Upper lobe of left lung (tissue), 4 donors: ENCODE results near the gene COPZ1.

Experiments used
- POLR2A ChIP-seq, 4 donors: fragments of 450-650 bp; IDR thresholded peaks; one replicate each; pipeline ENCODE4 v1.5.1; 2016 to 2017; ENCODE audit warnings: antibody characterized with exemption in 4 of 4, mild to moderate bottlenecking in 2 of 4
- POLR2AphosphoS5 ChIP-seq, 2 donors: sonication (generic); formaldehyde crosslinking; IDR thresholded peaks; one replicate each; pipeline ENCODE4 v1.5.1; 2017; ENCODE audit warnings: antibody characterized with exemption in 2 of 2
- TF ChIP-seq, protein P1 (sequence below), 6 experiments: fragments of 450-650 bp in 4 of 6; fragments of 200-600 bp in 2 of 6; sonication (generic) in 2 of 6; IDR thresholded peaks; one replicate each; pipeline ENCODE4 v1.5.1; 2016 to 2019; ENCODE audit warnings: antibody characterized with exemption in 6 of 6

DNA sequence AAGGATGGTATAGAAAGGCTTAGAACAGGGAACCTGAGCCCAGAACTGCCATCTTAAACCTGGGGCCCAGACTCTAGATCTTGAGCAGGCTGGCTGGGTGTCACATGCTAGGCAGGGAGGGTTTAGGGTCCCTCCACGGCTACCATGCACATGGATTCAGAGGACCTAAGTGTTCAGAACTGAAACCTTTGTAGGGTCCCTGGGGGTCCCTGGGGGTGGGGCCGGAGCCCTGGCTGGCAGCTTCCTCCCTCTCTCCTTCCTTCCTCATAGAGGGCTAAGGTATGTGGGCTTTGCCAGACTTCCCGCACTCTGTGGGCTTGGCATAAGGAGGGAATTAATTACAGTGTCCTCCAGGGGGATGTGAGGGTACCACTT, 64.2 kb downstream of the COPZ1 start:
- TF ChIP-seq, protein P1, sequence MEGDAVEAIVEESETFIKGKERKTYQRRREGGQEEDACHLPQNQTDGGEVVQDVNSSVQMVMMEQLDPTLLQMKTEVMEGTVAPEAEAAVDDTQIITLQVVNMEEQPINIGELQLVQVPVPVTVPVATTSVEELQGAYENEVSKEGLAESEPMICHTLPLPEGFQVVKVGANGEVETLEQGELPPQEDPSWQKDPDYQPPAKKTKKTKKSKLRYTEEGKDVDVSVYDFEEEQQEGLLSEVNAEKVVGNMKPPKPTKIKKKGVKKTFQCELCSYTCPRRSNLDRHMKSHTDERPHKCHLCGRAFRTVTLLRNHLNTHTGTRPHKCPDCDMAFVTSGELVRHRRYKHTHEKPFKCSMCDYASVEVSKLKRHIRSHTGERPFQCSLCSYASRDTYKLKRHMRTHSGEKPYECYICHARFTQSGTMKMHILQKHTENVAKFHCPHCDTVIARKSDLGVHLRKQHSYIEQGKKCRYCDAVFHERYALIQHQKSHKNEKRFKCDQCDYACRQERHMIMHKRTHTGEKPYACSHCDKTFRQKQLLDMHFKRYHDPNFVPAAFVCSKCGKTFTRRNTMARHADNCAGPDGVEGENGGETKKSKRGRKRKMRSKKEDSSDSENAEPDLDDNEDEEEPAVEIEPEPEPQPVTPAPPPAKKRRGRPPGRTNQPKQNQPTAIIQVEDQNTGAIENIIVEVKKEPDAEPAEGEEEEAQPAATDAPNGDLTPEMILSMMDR (IDR thresholded peaks at IDR 0.05), result no peak
- TF ChIP-seq POLR2A (IDR thresholded peaks at IDR 0.05), result no peak
- TF ChIP-seq POLR2AphosphoS5 (IDR thresholded peaks at IDR 0.05), result no peak
